ENCODE data around the gene ZHX3. TPM values are rescaled to one million over a fixed set of nuclear protein-coding genes. Genes with fewer than 3 reads are reported as not detected.

Gene ZHX3
- total and polyA plus RNA-seq, 10 of the 15 experiments (the other 5 are each of a cell fraction or from before 2014, with no cell fraction given): 1.3 to 14.0 (median 5.0) TPM

DNA sequence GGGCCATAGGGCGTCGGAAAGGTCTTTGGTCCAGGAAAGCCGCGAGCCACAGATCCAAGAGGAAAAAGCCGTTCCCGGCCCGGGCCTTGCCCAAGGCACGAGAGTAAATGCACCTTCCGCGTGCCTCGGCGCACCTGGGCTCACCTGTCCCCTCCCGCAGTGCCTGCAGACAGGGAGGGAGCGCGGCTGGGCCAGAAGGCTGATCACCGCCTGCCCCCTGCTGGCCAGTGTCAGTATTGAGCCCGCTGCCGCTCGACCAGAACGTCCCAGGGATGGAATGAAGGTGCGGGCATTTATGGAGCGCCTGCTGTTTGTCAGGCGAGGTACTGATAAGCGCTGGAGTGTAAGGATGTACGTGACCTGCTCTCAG, 22.4 kb upstream of the ZHX3 start:
- 10% methylated on average over 25 of the region's 25 CpGs for WGBS (ENCODE audit: insufficient coverage, insufficient replicate concordance, low lambda C conversion rate, missing lambda C conversion rate)
- ChIA-PET CTCF (interaction anchor here (0.6 to 5.1 kb wide), 38 partner anchors 10 to 377 kb away, joined by 3 to 52 read pairs (median 4); no protein-coding TSS in a partner anchor), POLR2A (interaction anchor here (0.6 to 1.0 kb wide), 3 partner anchors 167 to 876 kb away, joined by 3 to 6 read pairs (median 4); no protein-coding TSS in a partner anchor), RAD21 (ENCODE audit: unreplicated experiment) (interaction anchor here (0.7 to 1.7 kb wide), 11 partner anchors 17 to 372 kb away, joined by 3 to 11 read pairs (median 4); no protein-coding TSS in a partner anchor), SMC1A (ENCODE audit: uncharacterized antibody, unreplicated experiment) (interaction anchor here (0.7 to 3.6 kb wide), 21 partner anchors 18 to 377 kb away, joined by 3 to 27 read pairs (median 3); no protein-coding TSS in a partner anchor)
- peak overlapping the region; percentile 99 for H3K4me2 ChIP-seq (ENCODE audit: control insufficient read depth, insufficient read depth)
- no peaks in the 10 kb centered on the region for H4K20me1 ChIP-seq (ENCODE audit: control insufficient read depth, insufficient read depth)
- no peaks in the 10 kb centered on the region for H3K27me3 ChIP-seq (replicated peaks in 1 of 2; ENCODE audit: control insufficient read depth in 2 of 2, insufficient read depth in 2 of 2, low read length in 1 of 2)
- peak overlapping the region; percentile 69 for H2AFZ ChIP-seq (ENCODE audit: control insufficient read depth, low read depth, low read length)
- in situ Hi-C loops (cut with MboI): loop anchor here (5.0 kb wide), 2 partner anchors 168 to 373 kb away; no protein-coding TSS in a partner anchor
- intact Hi-C loops (cut with micrococcal nuclease; ENCODE audit: unreplicated experiment): loop anchor here (1.0 to 5.0 kb wide), 6 partner anchors 93 to 373 kb away; no protein-coding TSS in a partner anchor
- no peak overlapping the region for H3K9ac ChIP-seq (ENCODE audit: control insufficient read depth, insufficient read depth, low read length)
- no peaks in the 10 kb centered on the region for H3K36me3 ChIP-seq (ENCODE audit: control insufficient read depth in 2 of 2, insufficient read depth in 2 of 2, low read length in 1 of 2)
- peaks cover 5% of the 10 kb centered on the region for H3K4me1 ChIP-seq (ENCODE audit: control insufficient read depth, insufficient read depth, low read length)
- ATAC-seq: peak; percentile 96
- peak overlapping the region; percentile 68 for H3K4me3 ChIP-seq
- no peaks in the 10 kb centered on the region for H3K9me3 ChIP-seq (replicated peaks; ENCODE audit: control insufficient read depth, insufficient read depth, low read length)
- no peak overlapping the region for H3K27ac ChIP-seq (ENCODE audit: control insufficient read depth, insufficient read depth)
- no peak for FAIRE-seq
- H3K79me2 ChIP-seq (ENCODE audit: control insufficient read depth, insufficient read depth, low read length): no peaks in the 10 kb centered on the region
- no TSS peak for BruUV-seq (replicated peaks)
- DNase-seq (ENCODE audit: low read depth, low spot score): no peak
- 0 out of 2 replicates have a peak, but pooled peaks have one; percentile 55 for TF ChIP-seq ZNF207 (IDR thresholded peaks at IDR 0.05; ENCODE audit: borderline replicate concordance)
- TF ChIP-seq EZH2 (IDR thresholded peaks at IDR 0.05; ENCODE audit: borderline replicate concordance, control insufficient read depth, low read depth, low read length): no peak
- 0 out of 2 replicates have a peak, but pooled peaks have one; percentile 72 for TF ChIP-seq STAT1 (conservative IDR thresholded peaks at IDR 0.05)
- TF ChIP-seq, protein P1, sequence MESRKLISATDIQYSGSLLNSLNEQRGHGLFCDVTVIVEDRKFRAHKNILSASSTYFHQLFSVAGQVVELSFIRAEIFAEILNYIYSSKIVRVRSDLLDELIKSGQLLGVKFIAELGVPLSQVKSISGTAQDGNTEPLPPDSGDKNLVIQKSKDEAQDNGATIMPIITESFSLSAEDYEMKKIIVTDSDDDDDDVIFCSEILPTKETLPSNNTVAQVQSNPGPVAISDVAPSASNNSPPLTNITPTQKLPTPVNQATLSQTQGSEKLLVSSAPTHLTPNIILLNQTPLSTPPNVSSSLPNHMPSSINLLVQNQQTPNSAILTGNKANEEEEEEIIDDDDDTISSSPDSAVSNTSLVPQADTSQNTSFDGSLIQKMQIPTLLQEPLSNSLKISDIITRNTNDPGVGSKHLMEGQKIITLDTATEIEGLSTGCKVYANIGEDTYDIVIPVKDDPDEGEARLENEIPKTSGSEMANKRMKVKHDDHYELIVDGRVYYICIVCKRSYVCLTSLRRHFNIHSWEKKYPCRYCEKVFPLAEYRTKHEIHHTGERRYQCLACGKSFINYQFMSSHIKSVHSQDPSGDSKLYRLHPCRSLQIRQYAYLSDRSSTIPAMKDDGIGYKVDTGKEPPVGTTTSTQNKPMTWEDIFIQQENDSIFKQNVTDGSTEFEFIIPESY (IDR thresholded peaks at IDR 0.05): 0 out of 2 replicates have a peak, but pooled peaks have one; percentile 21
- TF ChIP-seq PBX3 (IDR thresholded peaks at IDR 0.05; ENCODE audit: insufficient replicate concordance, low read depth, low read length): no peak
- TF ChIP-seq HCFC1 (IDR thresholded peaks at IDR 0.05; ENCODE audit: low read length): 0 out of 2 replicates have a peak, but pooled peaks have one; percentile 12
- peak; percentile 15 for TF ChIP-seq RELA (IDR thresholded peaks at IDR 0.05; ENCODE audit: borderline replicate concordance, partially characterized antibody)
- no peak for TF ChIP-seq EED (IDR thresholded peaks at IDR 0.05; ENCODE audit: low read depth)
- TF ChIP-seq CHD2 (IDR thresholded peaks at IDR 0.05; ENCODE audit: borderline replicate concordance, low read depth, low read length): peak; percentile 15; the same call in 1 of the 2 replicates
- TF ChIP-seq, protein P2, sequence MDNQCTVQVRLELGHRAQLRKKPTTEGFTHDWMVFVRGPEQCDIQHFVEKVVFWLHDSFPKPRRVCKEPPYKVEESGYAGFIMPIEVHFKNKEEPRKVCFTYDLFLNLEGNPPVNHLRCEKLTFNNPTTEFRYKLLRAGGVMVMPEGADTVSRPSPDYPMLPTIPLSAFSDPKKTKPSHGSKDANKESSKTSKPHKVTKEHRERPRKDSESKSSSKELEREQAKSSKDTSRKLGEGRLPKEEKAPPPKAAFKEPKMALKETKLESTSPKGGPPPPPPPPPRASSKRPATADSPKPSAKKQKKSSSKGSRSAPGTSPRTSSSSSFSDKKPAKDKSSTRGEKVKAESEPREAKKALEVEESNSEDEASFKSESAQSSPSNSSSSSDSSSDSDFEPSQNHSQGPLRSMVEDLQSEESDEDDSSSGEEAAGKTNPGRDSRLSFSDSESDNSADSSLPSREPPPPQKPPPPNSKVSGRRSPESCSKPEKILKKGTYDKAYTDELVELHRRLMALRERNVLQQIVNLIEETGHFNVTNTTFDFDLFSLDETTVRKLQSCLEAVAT (IDR thresholded peaks at IDR 0.05): 0 out of 2 replicates have a peak, but pooled peaks have one; percentile 17
- peak; percentile 97 for TF ChIP-seq SMC3 (IDR thresholded peaks at IDR 0.05; ENCODE audit: borderline replicate concordance, low read length)
- peak; percentile 77 for TF ChIP-seq YY1 (IDR thresholded peaks at IDR 0.05; ENCODE audit: low read depth, low read length)
- TF ChIP-seq ZNF24 (IDR thresholded peaks at IDR 0.05): 0 out of 2 replicates have a peak, but pooled peaks have one; percentile 41
- no peak for TF ChIP-seq FOXK2 (IDR thresholded peaks at IDR 0.05)
- TF ChIP-seq BHLHE40 (IDR thresholded peaks at IDR 0.05; ENCODE audit: borderline replicate concordance in 1 of 2, low read depth in 2 of 2, low read length in 1 of 2): peak; percentile 21 to 46; a peak in 1 of 4 replicates
- TF ChIP-seq POU2F2 (IDR thresholded peaks at IDR 0.05; ENCODE audit: borderline replicate concordance, low read depth, low read length): peak; percentile 32; the same call in 1 of the 3 replicates
- TF ChIP-seq RB1 (IDR thresholded peaks at IDR 0.05; ENCODE audit: borderline replicate concordance): 0 out of 2 replicates have a peak, but pooled peaks have one; percentile 70
- 0 out of 2 replicates have a peak, but pooled peaks have one; percentile 45 for TF ChIP-seq NBN (IDR thresholded peaks at IDR 0.05)
- 0 out of 2 replicates have a peak, but pooled peaks have one; percentile 36 for TF ChIP-seq PAX5 (IDR thresholded peaks at IDR 0.05; ENCODE audit: borderline replicate concordance, low read depth, low read length)
- TF ChIP-seq SMARCA5 (IDR thresholded peaks at IDR 0.05): peak; percentile 85
